Activated CD8-positive, alpha-beta memory T cell treated with anti-CD3 and anti-CD28 coated beads, Interleukin-2, amount 50 U/mL, for 4 hours (primary cell): Measurements from ENCODE around the gene TMX2.
"Not testable (repeated sequence)": the region's sequence is repeated elsewhere in the genome, so short reads cannot be mapped to it uniquely, and the experiment has no call there.

Experiments used
- DNase-seq: peaks from one replicate; pipeline ENCODE4 v3.0.0-alpha.2; 2020

TMX2 gene

DNA sequence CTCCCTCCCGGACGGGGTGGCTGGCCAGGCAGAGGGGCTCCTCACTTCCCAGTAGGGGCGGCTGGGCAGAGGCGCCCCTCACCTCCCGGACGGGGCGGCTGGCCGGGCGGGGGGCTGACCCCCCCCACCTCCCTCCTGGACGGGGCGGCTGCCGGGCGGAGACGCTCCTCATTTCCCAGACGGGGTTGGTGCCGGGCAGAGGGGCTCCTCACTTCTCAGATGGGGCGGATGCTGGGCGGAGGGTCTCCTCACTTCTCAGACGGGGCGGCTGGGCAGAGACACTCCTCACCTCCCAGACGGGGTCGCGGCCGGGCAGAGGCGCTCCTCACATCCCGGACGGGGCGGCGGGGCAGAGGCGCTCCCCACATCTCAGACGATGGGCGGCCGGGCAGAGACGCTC lies 4.3 kb downstream of the TMX2 start:
- DNase-seq = not testable (repeated sequence)

DNA sequence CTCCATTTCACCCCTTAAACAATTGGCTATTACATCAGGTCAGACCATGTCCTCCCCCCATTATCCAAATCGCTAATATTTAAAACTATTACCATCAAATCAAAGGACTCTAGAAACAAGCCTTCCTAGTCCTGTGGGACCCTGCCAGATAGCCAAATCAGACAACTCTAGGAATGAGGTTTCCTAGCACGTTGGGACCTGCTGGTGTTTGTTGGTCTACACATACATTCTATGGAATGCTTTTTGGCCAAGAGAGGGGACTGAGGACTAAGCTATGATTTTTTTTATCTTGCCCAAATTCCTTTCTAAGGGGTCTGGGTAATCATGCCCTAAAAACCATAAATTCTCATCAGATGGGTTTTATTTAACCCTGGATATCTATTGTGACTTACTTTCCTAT lies 14.8 kb downstream of the TMX2 start:
- DNase-seq = no peak

DNA sequence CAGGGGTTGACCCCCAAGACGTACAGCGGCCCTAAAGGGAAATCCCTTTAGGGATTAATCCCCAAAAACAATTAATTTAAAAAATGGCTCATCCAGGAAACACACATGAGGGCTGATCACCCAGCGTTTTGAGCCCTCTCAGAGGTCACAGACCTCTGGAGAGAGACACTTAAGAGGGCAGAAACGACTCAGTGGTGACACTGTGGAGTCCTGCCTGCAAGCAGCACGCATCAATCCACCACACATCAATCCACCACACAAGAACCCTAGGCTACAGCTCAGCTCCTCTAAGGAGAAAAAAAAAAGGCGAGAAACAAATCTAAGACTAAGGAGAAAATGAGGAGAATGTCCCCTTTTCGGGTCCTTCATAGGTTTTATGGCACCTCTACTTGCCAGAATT lies 16.4 kb downstream of the TMX2 start:
- no peak for DNase-seq

DNA sequence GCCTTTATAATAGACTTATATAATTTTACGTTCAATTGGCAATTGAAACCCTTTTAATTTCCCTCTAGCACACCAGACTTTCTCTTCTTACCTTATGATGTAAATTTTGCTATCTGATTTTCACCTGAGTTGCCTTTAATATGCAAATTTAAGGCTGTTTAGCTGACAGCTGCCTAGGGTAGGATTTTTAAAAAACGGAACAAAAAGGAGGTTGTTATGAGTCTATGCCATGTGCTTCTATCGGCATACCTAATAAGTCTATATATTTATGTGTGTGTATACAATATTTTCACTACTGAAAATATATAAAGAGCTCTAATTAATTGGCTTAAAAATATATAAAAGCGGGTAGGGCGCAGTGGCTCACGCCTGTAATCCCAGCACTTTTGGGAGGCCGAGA lies 17.1 kb downstream of the TMX2 start:
- no peak for DNase-seq

DNA sequence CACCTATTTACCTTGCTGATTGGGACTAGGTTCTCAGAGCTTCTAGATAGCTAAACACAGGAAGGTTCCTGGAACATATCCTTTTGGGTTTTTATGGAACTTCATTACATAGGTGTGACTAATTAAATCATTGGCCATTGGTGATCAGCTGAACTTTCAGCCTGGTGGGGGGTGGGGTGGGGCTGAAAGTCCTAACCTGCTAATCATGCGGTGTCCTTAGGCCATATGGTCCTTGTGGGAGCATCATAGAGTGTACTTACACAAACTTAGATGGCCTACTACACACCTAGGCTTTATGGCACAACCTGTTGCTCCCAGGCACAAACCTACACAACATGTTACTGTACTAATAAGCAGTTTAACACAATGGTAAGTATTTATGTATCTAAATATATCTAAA lies 20.3 kb downstream of the TMX2 start:
- no peak for DNase-seq

DNA sequence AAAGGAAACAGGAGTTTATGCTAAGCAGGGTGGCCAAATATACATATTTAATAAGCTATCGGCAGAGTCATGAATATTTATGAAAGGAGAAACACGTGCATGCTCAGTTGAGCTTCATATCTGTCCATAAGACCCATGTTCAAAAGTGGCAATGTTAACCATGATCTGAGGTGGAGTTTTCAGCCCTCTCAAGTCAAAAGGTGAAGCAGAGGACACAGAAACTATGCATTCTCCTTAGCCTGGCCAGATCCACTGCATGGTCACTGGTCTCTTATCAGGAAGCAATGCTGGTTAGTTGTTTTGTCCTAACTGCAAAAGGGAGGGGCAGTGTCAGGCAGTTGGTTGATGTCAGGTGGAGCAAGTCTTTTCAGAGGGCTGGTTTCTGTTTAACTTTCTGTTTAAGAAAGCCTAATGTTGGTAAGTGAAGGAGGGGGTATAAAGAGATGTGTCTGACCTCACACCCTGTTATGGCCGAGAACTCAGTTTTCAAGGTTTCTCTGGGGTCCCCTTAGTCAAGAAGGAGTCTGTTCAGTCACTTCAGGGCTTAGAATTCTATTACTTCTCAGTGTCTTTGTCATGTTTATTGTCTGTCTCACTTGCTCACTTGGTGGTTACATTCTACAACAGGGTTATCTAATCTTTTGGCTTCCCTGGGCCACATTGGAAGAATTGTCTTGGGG lies 23.4 kb downstream of the TMX2 start:
- DNase-seq = no peak

DNA sequence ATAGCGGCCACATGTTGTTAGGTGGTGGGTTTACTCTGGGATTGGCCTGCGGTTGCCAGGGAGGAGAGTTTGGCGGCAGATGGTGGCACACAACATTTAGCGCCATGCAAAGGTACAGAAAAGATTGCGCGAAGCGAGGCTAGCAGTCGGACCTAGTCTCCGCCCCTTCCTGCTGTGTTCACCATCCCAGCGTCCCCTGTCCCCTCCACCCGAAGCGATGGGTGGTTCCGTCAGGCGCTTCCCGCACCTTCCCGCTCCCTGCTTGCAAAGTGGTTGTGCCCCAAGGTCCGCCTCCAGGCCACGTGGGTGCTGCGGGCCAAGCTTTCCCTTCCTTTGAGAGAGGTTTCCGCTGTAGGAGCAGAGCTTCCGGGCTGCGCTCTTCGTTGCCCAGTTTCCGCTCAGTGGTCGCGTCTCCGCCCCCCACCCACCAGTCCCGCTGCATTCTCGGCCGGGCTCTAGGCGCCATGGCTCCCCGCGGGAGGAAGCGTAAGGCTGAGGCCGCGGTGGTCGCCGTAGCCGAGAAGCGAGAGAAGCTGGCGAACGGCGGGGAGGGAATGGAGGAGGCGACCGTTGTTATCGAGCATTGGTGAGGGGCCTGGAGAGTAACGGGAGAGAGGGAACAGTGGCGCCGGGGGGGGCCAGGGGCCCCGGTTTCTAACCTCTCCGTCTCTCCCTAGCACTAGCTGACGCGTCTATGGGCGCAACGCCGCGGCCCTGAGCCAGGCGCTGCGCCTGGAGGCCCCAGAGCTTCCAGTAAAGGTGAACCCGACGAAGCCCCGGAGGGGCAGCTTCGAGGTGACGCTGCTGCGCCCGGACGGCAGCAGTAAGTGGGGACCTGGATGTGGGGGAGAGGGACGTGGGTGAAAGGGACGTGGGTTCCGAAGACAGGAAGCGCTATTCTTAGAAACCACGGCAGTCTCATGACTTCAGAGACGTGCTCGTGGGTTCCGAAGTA lies 29.0 kb downstream of the TMX2 start, which contains the start of gene SELENOH:
Gene SELENOH, plus strand, starts transcription at position 360 of the 955 bp plus-strand sequence. Its CDS starts 105 bp downstream, at position 465.
- peak; percentile 89 for DNase-seq

DNA sequence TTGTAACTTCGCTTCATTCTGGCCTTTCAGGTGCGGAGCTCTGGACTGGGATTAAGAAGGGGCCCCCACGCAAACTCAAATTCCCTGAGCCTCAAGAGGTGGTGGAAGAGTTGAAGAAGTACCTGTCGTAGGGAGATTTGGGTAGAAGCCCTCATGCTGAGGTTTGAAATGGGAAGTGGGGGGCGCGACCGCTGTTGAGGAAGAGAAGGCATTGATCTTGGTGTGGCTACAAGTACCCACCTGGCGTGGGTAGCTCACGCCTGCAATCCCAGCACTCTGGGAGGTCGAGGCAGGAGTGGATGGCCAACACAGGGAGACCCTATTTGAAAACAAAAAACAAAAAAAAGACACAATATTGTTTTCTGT lies 29.7 kb downstream of the TMX2 start:
- no peak for DNase-seq

DNA sequence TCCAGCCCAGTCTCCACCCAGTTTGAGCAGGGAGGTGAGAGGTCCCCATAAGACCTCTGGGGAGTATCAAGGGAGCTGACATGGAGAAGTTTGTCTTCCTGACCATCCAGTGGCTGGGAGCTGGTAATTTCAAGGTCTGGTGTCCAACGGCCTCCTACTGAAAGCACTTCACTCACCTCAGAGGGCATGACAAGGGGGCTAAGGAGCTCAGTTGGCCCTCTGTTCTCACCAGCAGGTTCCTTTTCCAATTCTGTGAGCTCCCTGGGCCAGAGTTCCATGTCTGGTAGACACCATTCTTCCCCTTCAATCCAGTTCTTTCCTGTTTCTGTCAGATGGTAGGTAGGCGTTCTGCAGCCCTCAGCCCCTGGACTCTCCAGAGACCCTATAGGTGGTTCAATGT lies 32.0 kb downstream of the TMX2 start:
- DNase-seq = no peak

DNA sequence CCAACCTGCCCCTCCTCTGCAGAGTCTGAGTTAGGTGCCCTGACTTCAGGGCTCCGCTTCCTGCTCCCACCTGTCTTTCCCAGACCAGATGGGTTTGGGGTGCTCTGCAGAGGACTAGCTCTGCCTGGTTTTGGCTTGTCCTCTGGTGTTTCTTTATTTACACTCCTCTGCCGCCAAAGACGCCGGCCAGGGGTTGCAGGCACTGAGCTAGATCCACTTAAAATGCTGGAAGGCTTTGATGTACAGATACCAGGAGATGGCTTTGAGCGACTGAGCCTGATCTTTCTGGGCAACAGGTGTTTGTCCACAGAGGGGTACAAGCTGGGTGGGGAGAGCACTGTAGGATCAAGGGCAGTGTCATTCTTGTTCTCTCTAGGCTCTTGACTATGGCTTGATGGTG lies 32.8 kb downstream of the TMX2 start:
- DNase-seq = no peak

DNA sequence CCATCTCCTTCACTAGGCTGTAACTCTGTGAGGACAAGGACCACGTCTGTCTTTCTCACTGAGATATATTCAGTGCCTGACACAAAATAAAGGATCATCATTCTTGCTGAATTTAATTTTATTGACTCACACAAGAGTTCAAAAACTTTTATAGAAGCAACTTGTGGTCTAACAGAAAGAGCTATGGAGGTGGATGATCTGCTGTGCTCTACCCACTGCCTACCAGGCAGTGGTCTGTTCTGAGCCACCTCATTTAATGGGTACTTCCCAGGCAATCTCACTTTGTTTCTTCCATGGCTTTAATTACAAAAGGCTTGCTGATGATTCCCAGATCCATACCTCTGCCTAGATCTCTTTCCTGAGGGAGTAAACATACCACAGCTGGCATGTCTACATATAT lies 34.5 kb downstream of the TMX2 start:
- DNase-seq = no peak

DNA sequence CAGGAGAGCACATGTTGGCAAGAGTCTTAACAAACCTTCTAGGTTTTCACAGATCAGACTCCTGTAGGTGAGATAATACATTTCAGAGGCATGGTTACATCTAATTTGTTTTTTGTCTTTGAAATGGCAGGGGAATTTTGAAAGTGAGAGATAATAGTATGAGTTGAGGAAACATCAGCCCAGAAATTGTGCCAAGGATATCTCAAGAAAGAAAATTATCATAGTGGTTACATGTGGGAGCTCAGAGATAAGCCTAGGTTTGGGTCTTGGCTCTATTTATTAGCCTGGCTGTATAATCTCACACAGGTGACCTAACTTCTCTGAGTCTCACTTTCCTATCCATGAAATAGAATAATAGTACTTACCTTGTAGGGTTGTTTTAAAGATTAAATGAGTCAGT lies 38.8 kb downstream of the TMX2 start:
- no peak for DNase-seq

DNA sequence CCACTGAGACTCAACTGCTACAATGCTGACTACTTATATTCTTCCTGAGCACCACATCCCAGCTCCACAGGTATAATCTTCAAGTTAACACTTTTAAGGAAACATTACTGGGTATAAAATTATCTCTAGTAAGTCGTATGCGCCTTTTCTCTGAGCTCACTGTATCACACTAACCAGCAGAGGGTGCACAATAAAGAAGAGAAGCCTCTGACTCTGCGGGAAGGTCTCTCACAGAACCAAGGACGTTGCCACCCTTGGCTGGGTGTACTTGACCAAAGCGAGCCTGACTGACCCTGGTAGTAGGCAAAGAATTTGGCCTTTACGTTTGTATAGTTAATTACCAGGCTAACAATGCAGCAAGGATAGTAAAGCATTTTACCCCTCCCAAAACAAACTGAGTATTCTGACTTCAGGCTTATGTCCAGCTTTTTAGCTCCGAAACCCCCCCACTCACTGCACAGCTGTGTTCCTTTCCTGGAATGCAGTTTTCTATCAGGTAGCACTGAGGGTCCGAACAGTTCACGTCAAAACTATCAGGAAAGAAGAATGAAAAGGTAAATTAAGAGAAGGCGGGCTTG lies 39.4 kb downstream of the TMX2 start, which contains the start of gene BTBD18:
Gene BTBD18, minus strand, starts transcription at position 144 of the 578 bp plus-strand sequence. CDS start 631 bp downstream, outside the sequence.
- no peak for DNase-seq

DNA sequence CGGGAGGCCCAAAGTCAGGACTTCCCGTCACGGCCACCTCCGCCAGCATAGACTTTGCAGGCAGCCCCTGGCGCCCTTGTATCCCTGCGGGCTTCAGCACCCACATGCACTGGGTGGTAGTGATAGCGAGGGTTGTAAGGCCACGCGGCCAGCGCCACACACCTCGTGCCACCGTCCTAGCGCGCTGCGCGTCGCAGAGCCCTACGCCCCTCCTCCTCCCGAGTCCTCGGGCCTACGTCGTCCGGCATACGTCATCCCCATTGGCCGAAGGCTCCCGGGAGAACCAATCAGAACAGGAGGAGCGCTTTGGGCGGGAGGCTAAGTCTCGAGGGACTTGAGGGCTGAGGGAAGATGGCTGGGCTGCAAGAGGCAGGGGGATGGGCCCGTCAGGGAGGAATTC lies 40.6 kb downstream of the TMX2 start:
- DNase-seq = no peak

DNA sequence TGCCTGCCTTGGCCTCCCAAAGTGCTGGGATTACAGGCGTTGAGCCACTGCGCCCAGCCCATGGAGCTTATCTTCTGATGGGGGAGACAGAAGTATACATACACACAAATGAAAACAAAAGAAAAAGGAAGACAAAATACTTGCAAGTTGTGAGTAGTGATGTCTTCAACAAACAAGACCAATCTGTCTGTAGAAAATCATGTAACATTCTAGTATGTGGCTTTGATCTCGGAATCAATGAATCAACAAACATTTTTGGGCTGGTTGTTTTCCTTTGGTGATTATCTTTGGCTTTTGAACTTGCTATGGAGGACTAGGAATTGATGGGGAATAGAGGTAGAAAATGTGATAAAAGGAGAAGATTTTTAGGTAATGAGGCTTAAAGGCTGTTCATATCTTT lies 45.8 kb downstream of the TMX2 start:
- no peak for DNase-seq

DNA sequence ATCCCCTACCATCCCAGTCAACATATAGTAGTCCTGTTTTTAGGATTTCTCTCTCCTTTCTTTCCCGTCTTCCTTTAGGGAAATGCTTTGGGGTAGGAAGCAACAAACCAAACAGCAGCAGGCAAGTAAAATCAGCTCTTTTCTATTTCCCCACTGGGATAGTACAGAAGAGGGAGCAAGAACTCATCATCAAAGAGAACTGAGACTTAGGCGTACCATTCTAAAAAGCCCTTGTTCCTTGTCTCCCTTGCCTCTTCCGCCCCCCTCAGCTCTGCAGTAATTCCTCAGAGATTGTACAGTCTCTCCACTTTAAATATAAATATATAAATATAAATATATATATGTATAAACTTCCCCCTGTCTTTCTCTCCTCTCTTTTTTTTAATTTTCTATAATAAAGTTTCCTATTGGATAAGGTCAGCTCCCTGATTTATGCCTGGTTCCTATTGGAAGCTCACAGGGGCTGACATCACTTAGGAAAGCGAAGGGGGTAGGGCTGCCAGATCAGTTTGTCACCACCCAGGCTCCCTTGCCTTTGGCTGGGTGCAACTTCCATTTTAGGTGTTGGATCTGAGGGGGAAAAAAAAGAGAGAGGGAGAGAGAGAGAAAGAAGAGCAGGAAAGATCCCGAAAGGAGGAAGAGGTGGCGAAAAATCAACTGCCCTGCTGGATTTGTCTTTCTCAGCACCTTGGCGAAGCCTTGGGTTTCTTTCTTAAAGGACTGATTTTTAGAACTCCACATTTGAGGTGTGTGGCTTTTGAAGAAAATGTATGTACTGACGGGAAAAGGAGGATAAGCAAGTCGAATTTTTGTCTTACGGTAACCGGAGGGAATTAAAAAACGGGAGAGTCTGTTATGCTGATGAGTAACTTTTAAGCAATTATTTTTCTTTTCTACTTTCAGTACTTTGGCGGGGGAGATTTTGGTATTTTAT lies 49.2 kb downstream of the TMX2 start, which contains the start of gene CTNND1:
Gene CTNND1, plus strand, starts transcription at position 502 of the 934 bp plus-strand sequence. CDS start 29,677 bp downstream, outside the sequence.
- no peak for DNase-seq

DNA sequence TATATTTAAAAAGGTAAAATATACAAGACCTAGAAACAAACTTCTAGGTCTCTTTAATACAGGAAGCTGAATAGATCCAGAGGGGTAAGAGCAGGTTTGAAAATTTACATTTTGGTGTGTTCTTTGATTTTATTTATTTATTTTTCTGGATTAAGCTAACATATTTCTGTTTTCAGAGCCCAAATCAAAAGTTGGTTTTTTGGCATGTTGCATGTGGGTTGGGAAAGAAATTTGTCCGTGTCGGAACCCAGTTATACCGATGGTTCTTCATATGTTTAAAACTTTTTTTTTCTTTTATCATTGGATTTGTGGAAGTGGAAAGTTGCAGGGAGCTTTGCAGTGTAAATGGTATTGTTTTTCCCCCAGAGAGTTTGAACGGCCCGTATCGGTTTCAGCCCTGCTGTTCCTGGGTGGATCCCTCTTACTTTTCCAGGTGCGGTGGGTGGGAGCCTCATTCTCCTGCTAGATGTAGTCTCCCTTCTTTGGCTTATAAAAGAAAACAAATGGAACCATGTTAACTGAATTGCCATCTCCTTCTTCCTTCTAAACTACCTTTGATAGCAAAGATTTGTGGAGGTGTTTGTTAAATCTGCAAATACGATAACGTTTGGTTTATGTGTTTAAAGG lies 50.0 kb downstream of the TMX2 start:
- no peak for DNase-seq

DNA sequence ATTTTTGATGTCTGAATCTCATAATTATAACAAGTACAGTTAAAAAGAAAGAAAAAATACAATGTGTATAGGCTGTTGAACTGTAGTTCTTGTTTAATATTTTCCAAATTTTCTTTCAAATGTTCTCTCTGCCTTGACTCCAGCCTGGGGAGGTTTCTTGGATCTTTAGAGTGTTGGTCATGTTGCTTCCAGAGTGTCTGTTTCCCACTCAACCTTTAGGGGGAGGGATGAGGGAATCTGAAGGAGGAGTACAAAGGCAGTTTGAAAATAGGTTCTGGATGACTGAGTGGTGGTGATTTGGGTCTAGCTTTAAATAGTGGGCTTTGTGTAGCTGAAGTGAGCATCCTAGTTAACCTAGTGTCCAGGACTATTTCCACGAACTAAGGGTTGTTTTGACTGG lies 51.2 kb downstream of the TMX2 start:
- DNase-seq = no peak

DNA sequence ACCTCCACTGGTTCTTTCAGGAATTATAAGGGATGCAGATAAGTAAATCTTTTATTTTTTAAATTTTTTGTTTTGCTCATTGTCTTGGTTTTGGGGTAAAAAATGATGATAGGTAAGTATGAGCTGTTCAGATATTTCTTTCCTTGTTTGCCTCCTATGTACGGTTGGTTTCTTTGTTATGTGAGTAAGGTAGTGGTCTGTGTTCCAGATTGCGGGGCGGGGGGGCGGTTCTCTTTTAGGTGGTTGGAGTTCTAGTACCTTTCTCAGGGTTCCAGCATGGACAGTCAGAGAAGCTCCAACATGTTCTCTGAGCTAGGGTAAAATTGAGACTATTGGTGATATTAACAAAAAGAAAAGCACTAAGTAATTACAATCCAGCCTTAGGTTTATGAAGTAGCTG lies 51.6 kb downstream of the TMX2 start:
- DNase-seq = no peak

DNA sequence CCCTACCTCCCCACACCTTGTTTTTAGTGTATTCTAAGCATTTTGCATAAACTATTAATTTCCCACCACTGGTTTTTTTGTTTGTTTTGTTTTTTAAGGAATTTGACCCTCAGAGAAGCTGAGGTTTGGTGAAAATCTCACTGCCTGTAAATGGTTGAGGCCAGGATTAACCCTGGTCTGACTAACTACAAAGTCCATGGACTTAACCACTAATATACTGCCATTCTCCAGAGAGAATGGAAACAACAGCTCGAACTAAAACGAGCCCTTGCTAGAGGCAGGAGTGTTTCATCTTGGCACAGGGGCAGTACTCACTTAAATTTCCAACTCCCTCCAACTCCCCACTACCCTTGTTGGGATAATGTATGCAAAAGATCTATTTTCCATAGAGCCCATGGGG lies 52.2 kb downstream of the TMX2 start:
- no peak for DNase-seq

DNA sequence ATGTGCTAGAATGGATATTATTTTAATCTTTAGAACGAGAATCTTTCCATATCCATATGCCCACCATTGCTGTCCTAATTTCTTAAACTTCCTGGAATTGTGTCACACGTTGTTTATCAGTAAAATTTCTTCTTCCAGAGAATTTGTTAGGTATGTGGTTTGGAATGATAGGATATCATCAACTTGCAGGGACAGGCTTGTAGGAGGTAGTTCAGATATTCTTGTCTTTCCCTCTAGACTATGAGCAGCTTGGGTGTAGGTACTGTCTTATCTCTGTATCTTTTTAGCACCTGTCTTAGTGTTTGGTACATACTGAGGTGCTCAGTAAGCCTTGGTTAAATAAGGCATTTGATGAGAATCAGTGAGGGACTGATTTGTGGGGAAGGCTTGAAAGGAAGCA lies 52.6 kb downstream of the TMX2 start:
- DNase-seq = no peak

DNA sequence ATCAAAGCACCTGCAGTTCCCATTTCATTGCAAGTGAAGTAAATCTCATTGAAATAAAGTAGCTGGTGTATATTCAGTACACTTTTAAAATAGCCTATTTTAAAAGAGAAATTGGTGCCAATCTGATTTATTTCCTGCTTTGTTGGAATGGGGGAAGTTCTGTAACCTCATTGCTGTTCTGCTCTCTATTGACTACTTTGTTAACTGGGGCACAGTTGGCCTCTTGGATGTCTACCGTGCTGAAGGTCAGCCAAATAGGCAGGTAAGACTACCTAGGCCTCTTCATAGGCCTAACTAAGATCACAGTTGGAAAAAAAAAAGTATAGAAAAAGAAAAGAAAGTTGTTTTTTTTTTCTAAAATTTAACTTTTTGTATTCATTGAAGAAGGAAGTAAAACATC lies 58.4 kb downstream of the TMX2 start:
- DNase-seq = no peak
